ENCODE measurements around the gene THUMPD1.

GRCh38 chr16:20763461-20764232 is 22.0 kb upstream of the THUMPD1 start, which contains the start of gene ACSM3:
- TF ChIP-seq, protein P1, sequence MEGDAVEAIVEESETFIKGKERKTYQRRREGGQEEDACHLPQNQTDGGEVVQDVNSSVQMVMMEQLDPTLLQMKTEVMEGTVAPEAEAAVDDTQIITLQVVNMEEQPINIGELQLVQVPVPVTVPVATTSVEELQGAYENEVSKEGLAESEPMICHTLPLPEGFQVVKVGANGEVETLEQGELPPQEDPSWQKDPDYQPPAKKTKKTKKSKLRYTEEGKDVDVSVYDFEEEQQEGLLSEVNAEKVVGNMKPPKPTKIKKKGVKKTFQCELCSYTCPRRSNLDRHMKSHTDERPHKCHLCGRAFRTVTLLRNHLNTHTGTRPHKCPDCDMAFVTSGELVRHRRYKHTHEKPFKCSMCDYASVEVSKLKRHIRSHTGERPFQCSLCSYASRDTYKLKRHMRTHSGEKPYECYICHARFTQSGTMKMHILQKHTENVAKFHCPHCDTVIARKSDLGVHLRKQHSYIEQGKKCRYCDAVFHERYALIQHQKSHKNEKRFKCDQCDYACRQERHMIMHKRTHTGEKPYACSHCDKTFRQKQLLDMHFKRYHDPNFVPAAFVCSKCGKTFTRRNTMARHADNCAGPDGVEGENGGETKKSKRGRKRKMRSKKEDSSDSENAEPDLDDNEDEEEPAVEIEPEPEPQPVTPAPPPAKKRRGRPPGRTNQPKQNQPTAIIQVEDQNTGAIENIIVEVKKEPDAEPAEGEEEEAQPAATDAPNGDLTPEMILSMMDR (IDR thresholded peaks at IDR 0.05): no peak
- TF ChIP-seq POLR2A (IDR thresholded peaks at IDR 0.05): peak; percentile 15 to 57

Data from Peyer's patch (tissue), 4 donors.